Right lobe of liver (tissue), 6 donors: ENCODE data around the gene MSRB1. TPM values are rescaled to one million over a fixed set of nuclear protein-coding genes. Genes with fewer than 3 reads are reported as not detected.

Experiments used
- ATAC-seq, 4 donors: fragments of 200-7000 bp; cut with Tn5 transposase; one replicate each; pipeline ENCODE4 v1.9.1; 2020; ENCODE audit warnings: mild to moderate bottlenecking in 4 of 4, moderate library complexity in 4 of 4
- DNase-seq, 3 donors: peaks; one replicate each; pipeline ENCODE4 v3.0.0-alpha.2; 2020
- H3K27ac ChIP-seq, 3 donors: fragments of 200-600 bp; one replicate each; pipeline ENCODE4 v1.8.0; 2022
- H3K27me3 ChIP-seq, 2 donors: fragments of 200-600 bp; one replicate each; pipeline ENCODE4 v1.8.0; 2022
- H3K36me3 ChIP-seq, 4 donors: fragments of 200-600 bp; sonication (generic) in 1 of 4; one replicate each; pipeline versions ENCODE4 v1.5.1 to v1.8.0; 2017 to 2022; ENCODE audit warnings: control low read depth in 1 of 4
- H3K4me1 ChIP-seq, 4 donors: fragments of 200-600 bp; sonication (generic) in 1 of 4; one replicate each; pipeline versions ENCODE4 v1.5.1 to v1.8.0; 2017 to 2022; ENCODE audit warnings: control low read depth in 1 of 4
- H3K4me3 ChIP-seq, 3 donors: fragments of 200-600 bp; one replicate each; pipeline ENCODE4 v1.8.0; 2022
- H3K9me3 ChIP-seq, 4 donors: fragments of 200-600 bp; sonication (generic) in 1 of 4; one replicate each; pipeline versions ENCODE4 v1.5.1 to v1.8.0; 2017 to 2022; ENCODE audit warnings: control low read depth in 1 of 4
- POLR2A ChIP-seq: fragments of 450-650 bp; IDR thresholded peaks from one replicate; pipeline ENCODE4 v1.6.1; 2017; ENCODE audit warnings: antibody characterized with exemption, mild to moderate bottlenecking
- WGBS: methylation state at CpG from one replicate; pipeline ENCODE4 v1.1.6; 2018; ENCODE audit warnings: low coverage, low lambda C conversion rate; ENCODE audit not compliant: insufficient coverage; ENCODE audit errors: missing lambda C conversion rate; 5-methylcytosine and 5-hydroxymethylcytosine counted together
- intact Hi-C, 2 donors: fragments of 100-400 bp; cut with DNase I; formaldehyde crosslinking; loops; one replicate each; pipeline versions ENCODE4 v1.11.2 to v1.14.1; 2022
- long read RNA-seq: library from polyadenylated mRNA; unstranded; transcript quantifications from one replicate; pipeline ENCODE4 v2.0.0, GENCODE V29; 2019
- total RNA-seq, 6 experiments: library from RNA; depleted of rRNA in 2 of 6; stranded (reverse); fragments of >200 nt in 2 of 6; fragmentation: NEBNext Ultra II Directional in 3 of 6; extraction: Animal tissue kit (Norgen Biotek cat#: 25700) in 3 of 6; gene quantifications; one replicate each; pipeline versions ENCODE4 v1.1.0 to v1.2.4, GENCODE V29; 2016 to 2023
- TF ChIP-seq, protein P1 (sequence below), 4 donors: fragments of 200-600 bp in 3 of 4; fragments of 450-650 bp in 1 of 4; IDR thresholded peaks; one replicate each; pipeline versions ENCODE4 v1.5.1 to v1.8.0; 2016 to 2022; ENCODE audit warnings: antibody characterized with exemption in 4 of 4, mild to moderate bottlenecking in 2 of 4
- donor health status: DM: no; HTN: yes; CAD: no.
- donor health status: DM: no; HTN: no; CAD: no.
- donor health status: DM: no; HTN: no; CAD: no.
- donor health status: DM: no; HTN: yes; CAD: no.
- donor health status: DM: no; HTN: yes; CAD: no.

The MSRB1 gene, protein sequence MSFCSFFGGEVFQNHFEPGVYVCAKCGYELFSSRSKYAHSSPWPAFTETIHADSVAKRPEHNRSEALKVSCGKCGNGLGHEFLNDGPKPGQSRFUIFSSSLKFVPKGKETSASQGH
- total RNA-seq: 100 to 1,000 TPM in 3 of 6 experiments, 10 to 100 TPM in 3; 63.4 to 121 (median 98.5) TPM
- long read RNA-seq, transcript MSRB1-201 (4 exons, 1,423 nt): major isoform, 85 of 88 reads
- long read RNA-seq, partial matches to known transcripts: 2 of 88 reads
- long read RNA-seq, other reads (novel, unspliced or antisense): 1 of 88 reads

DNA sequence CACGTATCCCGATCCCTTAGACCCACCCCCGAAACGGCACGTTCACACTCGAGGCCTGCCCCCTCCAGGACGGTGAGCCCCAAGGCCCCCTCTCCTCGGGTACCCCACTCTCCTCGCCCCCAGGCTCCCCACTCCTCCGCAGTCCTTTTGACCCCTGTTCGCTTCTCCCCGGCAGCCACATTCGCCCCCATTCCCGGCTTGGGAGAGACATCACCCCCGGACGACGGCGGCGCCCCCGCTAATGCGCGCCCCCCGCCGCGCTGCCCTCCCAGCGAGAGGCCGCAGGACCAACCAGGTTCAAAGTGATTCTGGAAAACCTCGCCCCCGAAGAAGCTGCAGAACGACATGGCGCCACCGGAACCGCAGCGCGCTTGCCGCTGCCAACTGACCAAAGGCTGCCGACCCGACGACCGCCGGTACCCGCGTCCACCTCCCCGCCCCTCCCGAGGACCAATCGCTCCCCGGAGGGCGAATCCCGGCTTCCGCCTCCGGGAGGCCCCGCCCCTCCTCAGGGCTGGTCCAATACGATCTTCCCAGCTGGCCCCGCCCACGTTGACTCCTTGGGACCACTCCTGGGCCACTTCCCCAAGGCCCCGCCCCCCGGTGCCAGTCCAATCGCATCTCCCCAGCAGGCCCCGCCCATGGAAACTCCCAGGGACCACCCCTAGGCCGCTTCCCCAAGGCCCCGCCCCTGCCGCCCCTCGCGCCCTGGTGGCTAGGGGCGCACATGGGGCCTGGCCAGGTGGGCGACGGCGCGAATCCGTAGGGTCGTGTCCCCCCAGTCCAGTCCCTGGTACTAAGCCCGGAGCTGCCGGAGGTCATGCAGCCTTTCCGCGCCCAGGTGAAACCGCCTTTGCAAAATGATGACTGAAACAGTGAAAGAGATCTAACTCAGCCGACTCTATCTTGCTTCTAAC is at the start of gene MSRB1:
TSS of gene MSRB1 (minus strand) at position 390 of the 917 bp plus-strand sequence. CDS start at position 347, 43 bp downstream.
- peak within 1 kb of the TSS; percentile 66 to 85 (median 73) for H3K27ac ChIP-seq
- peak; percentile 81 to 92 (median 86) for ATAC-seq
- peaks cover 0 to 26% (median 9%) of the 10 kb centered on the region in 4 donors for H3K36me3 ChIP-seq
- peak within 1 kb of the TSS; percentile 75 to 83 (median 79) for H3K4me3 ChIP-seq
- peak; percentile 100 for DNase-seq
- no peaks in the 10 kb centered on the region for H3K9me3 ChIP-seq
- intact Hi-C loops: no loop called here
- WGBS: 0% methylated on average over 20 of the region's 77 CpGs
- TF ChIP-seq, protein P1, sequence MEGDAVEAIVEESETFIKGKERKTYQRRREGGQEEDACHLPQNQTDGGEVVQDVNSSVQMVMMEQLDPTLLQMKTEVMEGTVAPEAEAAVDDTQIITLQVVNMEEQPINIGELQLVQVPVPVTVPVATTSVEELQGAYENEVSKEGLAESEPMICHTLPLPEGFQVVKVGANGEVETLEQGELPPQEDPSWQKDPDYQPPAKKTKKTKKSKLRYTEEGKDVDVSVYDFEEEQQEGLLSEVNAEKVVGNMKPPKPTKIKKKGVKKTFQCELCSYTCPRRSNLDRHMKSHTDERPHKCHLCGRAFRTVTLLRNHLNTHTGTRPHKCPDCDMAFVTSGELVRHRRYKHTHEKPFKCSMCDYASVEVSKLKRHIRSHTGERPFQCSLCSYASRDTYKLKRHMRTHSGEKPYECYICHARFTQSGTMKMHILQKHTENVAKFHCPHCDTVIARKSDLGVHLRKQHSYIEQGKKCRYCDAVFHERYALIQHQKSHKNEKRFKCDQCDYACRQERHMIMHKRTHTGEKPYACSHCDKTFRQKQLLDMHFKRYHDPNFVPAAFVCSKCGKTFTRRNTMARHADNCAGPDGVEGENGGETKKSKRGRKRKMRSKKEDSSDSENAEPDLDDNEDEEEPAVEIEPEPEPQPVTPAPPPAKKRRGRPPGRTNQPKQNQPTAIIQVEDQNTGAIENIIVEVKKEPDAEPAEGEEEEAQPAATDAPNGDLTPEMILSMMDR (IDR thresholded peaks at IDR 0.05): no peak
- TF ChIP-seq POLR2A: peak; percentile 99
- H3K4me1 ChIP-seq: peaks cover 0 to 43% (median 15%) of the 10 kb centered on the region in 4 donors
- no peaks in the 10 kb centered on the region for H3K27me3 ChIP-seq

- intact Hi-C loops: no loop called here
- TF ChIP-seq, protein P1 (IDR thresholded peaks at IDR 0.05): no peak
- peak; percentile 20 for TF ChIP-seq POLR2A
- Histone ChIP-seq H3K4me3 (peak overlapping the region; percentile 18 to 42 (median 18)), H3K4me1 (peaks cover 0 to 18% (median 3%) of the 10 kb centered on the region in 4 donors), H3K27me3 (peaks cover 0 to 7% of the 10 kb centered on the region in 2 donors), H3K9me3 (no peaks in the 10 kb centered on the region), H3K27ac (no peak overlapping the region), H3K36me3 (peaks cover 0 to under 1% (median 0%) of the 10 kb centered on the region in 4 donors)
- DNase-seq: peak; percentile 91 to 97 (median 97)
- peak; percentile 77 to 89 (median 83) for ATAC-seq
- 51% methylated on average over 10 of the region's 96 CpGs for WGBS
These were observed 49.1 kb upstream of the MSRB1 start for GRCh38 chr16:1991948-1992703.

- Histone ChIP-seq H3K4me3 (peak overlapping the region; percentile 18 to 42 (median 18)), H3K9me3 (no peaks in the 10 kb centered on the region), H3K4me1 (peaks cover 0 to 18% (median 3%) of the 10 kb centered on the region in 4 donors), H3K36me3 (no peaks in the 10 kb centered on the region), H3K27me3 (peaks cover 0 to 7% of the 10 kb centered on the region in 2 donors), H3K27ac (no peak overlapping the region)
- no peak for ATAC-seq
- TF ChIP-seq, protein P1 (IDR thresholded peaks at IDR 0.05): no peak
- 20% methylated on average over 11 of the region's 22 CpGs for WGBS
- intact Hi-C loops: no loop called here
- DNase-seq: no peak
These were observed 48.6 kb upstream of the MSRB1 start for GRCh38 chr16:1991588-1991947.

GRCh38 chr16:1991135-1991551 is 48.1 kb upstream of the MSRB1 start:
- no peak overlapping the region for H3K27ac ChIP-seq
- TF ChIP-seq, protein P1 (IDR thresholded peaks at IDR 0.05): no peak
- no peak for TF ChIP-seq POLR2A
- peak in 1 of 3 donors; percentile 31 for DNase-seq
- ATAC-seq: no peak
- H3K27me3 ChIP-seq: peaks cover 0 to 7% of the 10 kb centered on the region in 2 donors
- 8% methylated on average over 4 of the region's 18 CpGs for WGBS
- peaks cover 0 to 4% (median 0%) of the 10 kb centered on the region in 4 donors for H3K36me3 ChIP-seq
- no peaks in the 10 kb centered on the region for H3K9me3 ChIP-seq
- intact Hi-C loops: no loop called here
- H3K4me1 ChIP-seq: peaks cover 0 to 18% (median 3%) of the 10 kb centered on the region in 4 donors
- no peak overlapping the region for H3K4me3 ChIP-seq
